Measurements from ENCODE around the gene GOLPH3L.
"Not testable (repeated sequence)": the region's sequence is repeated elsewhere in the genome, so short reads cannot be mapped to it uniquely, and the experiment has no call there.

The GOLPH3L gene

GRCh38 chr1:150657064-150657463 is 39.9 kb downstream of the GOLPH3L start:
- not testable (repeated sequence) for DNase-seq

- not testable (repeated sequence) for DNase-seq
Observed at GRCh38 chr1:150654635-150655034, 42.3 kb downstream of the GOLPH3L start.

GRCh38 chr1:150650193-150650592 is 46.8 kb downstream of the GOLPH3L start:
- DNase-seq, result no peak

GRCh38 chr1:150649441-150650075 is 47.4 kb downstream of the GOLPH3L start:
- no peak for DNase-seq

- no peak for DNase-seq
Observed at GRCh38 chr1:150642296-150642695, 54.7 kb downstream of the GOLPH3L start.

GRCh38 chr1:150641126-150641815 is 55.7 kb downstream of the GOLPH3L start:
- not testable (repeated sequence) for DNase-seq

- DNase-seq, result not testable (repeated sequence)
Observed at GRCh38 chr1:150638430-150638829, 58.5 kb downstream of the GOLPH3L start.

GRCh38 chr1:150634839-150635622 is 61.9 kb downstream of the GOLPH3L start:
- DNase-seq, result not testable (repeated sequence)

GRCh38 chr1:150629115-150629928 is 67.6 kb downstream of the GOLPH3L start, which contains the start of gene ENSA:
TSS of gene ENSA (minus strand) at chr1:150629612. CDS start at chr1:150629470, 142 bp downstream.
- DNase-seq, result peak; percentile 98 to 100 (median 99)

- DNase-seq, result no peak
Observed at GRCh38 chr1:150628766-150629114, 68.2 kb downstream of the GOLPH3L start.

- peak in 1 of 3 donors; percentile 33 for DNase-seq
Observed at GRCh38 chr1:150627826-150628410, 69.0 kb downstream of the GOLPH3L start.

- peak in 1 of 3 donors; percentile 45 for DNase-seq
Observed at GRCh38 chr1:150626150-150626549, 70.8 kb downstream of the GOLPH3L start.

- DNase-seq, result peak; percentile 64 to 76 (median 71)
Observed at GRCh38 chr1:150624546-150624945, 72.4 kb downstream of the GOLPH3L start.

GRCh38 chr1:150624134-150624533 is 72.8 kb downstream of the GOLPH3L start:
- not testable (repeated sequence) for DNase-seq

- no peak for DNase-seq
Observed at GRCh38 chr1:150622303-150622975, 74.5 kb downstream of the GOLPH3L start.

- peak; percentile 64 to 80 (median 74) for DNase-seq
Observed at GRCh38 chr1:150621497-150622302, 75.3 kb downstream of the GOLPH3L start.

- DNase-seq, result no peak
Observed at GRCh38 chr1:150620919-150621318, 76.0 kb downstream of the GOLPH3L start.

GRCh38 chr1:150619576-150620509 is 77.1 kb downstream of the GOLPH3L start:
- peak; percentile 75 to 89 (median 79) for DNase-seq
